Neural progenitor cell (in vitro differentiated cells): ENCODE results near the gene CCDC102A. TPM values are rescaled to one million over a fixed set of nuclear protein-coding genes. Genes with fewer than 3 reads are reported as not detected.

Experiments used
- DNase-seq: peaks from one replicate; pipeline ENCODE4 v3.0.0-alpha.2; 2016; ENCODE audit warnings: low spot score
- H2AFZ ChIP-seq: fragments of 200-600 bp; sonication (generic); replicated peaks from 2 replicates; pipeline ENCODE4 v1.6.1; 2016; ENCODE audit warnings: antibody characterized with exemption
- H3F3A ChIP-seq: fragments of 200-600 bp; sonication (generic); 2 replicates; pipeline ENCODE4 v1.6.1; 2016; ENCODE audit warnings: antibody characterized with exemption, low read depth
- H3K27ac ChIP-seq: fragments of 200-600 bp; sonication (generic); 2 replicates; pipeline ENCODE4 v1.5.1; 2016; ENCODE audit warnings: mild to moderate bottlenecking
- H3K27me3 ChIP-seq: fragments of 200-600 bp; sonication (generic); 2 replicates; pipeline ENCODE4 v1.6.1; 2016; ENCODE audit warnings: mild to moderate bottlenecking, moderate library complexity
- H3K36me3 ChIP-seq: fragments of 200-600 bp; sonication (generic); 2 replicates; pipeline ENCODE4 v1.5.1; 2016
- H3K4me1 ChIP-seq: fragments of 200-600 bp; sonication (generic); 2 replicates; pipeline ENCODE4 v1.6.1; 2016; ENCODE audit warnings: mixed run types
- H3K4me2 ChIP-seq: fragments of 200-600 bp; sonication (generic); 2 replicates; pipeline ENCODE4 v1.6.1; 2016
- H3K4me3 ChIP-seq: fragments of 200-600 bp; sonication (generic); 2 replicates; pipeline ENCODE4 v1.5.1; 2016
- H3K79me2 ChIP-seq: fragments of 200-600 bp; sonication (generic); 2 replicates; pipeline ENCODE4 v1.6.1; 2016; ENCODE audit warnings: low read depth
- H3K9ac ChIP-seq: fragments of 200-600 bp; sonication (generic); 2 replicates; pipeline ENCODE4 v1.6.1; 2016
- H3K9me3 ChIP-seq: fragments of 200-600 bp; sonication (generic); 2 replicates; pipeline ENCODE4 v1.5.1; 2016; ENCODE audit warnings: low read depth
- H4K20me1 ChIP-seq: fragments of 200-600 bp; sonication (generic); 2 replicates; pipeline ENCODE4 v1.6.1; 2016; ENCODE audit warnings: low read depth
- H3K27ac Mint-ChIP-seq: 3 replicates; pipeline ENCODE4 v1.8.0; 2021; ENCODE audit warnings: mixed read lengths
- H3K27me3 Mint-ChIP-seq: 2 replicates; pipeline ENCODE4 v1.8.0; 2022; ENCODE audit warnings: low read depth, mild to moderate bottlenecking, inconsistent platforms, moderate library complexity, mixed read lengths; ENCODE audit not compliant: insufficient read depth
- H3K36me3 Mint-ChIP-seq: 3 replicates; pipeline ENCODE4 v1.8.0; 2021; ENCODE audit warnings: mixed read lengths
- H3K4me1 Mint-ChIP-seq: 3 replicates; pipeline ENCODE4 v1.8.0; 2021; ENCODE audit warnings: mixed read lengths
- H3K4me3 Mint-ChIP-seq: 3 replicates; pipeline ENCODE4 v1.8.0; 2021; ENCODE audit warnings: mild to moderate bottlenecking, moderate library complexity, mixed read lengths
- H3K9me3 Mint-ChIP-seq: 3 replicates; pipeline ENCODE4 v1.8.0; 2020; ENCODE audit warnings: mixed read lengths
- CTCF ChIP-seq: fragments of 200-600 bp; sonication (generic); IDR thresholded peaks from 2 replicates; pipeline ENCODE4 v1.5.1; 2017; ENCODE audit warnings: antibody characterized with exemption, mild to moderate bottlenecking
- EZH2 ChIP-seq: fragments of 200-600 bp; sonication (generic); IDR thresholded peaks from 2 replicates; pipeline ENCODE4 v1.6.1; 2017; ENCODE audit warnings: antibody characterized with exemption, mild to moderate bottlenecking, moderate library complexity
- EZH2phosphoT487 ChIP-seq: fragments of 200-600 bp; sonication (generic); IDR thresholded peaks from 2 replicates; pipeline ENCODE4 v1.6.1; 2017; ENCODE audit warnings: antibody characterized with exemption
- total RNA-seq: library from RNA; depleted of rRNA; stranded (reverse); fragments of >200 nt; gene quantifications from 2 replicates; pipeline ENCODE4 v1.2.3, GENCODE V29; 2015; ENCODE audit warnings: low replicate concordance

CCDC102A gene
- total RNA-seq, 1 donor from 2014 or later = 3.9 TPM

- Mint-ChIP-seq H3K36me3 (peaks cover 3% of the 10 kb centered on the region), H3K4me1 (no peaks in the 10 kb centered on the region), H3K9me3 (peaks cover 11% of the 10 kb centered on the region), H3K27ac (no peak overlapping the region), H3K4me3 (no peak overlapping the region), H3K27me3 (peaks cover 29% of the 10 kb centered on the region)
- no peak for DNase-seq
- H3K4me1 ChIP-seq = no peaks in the 10 kb centered on the region
- H3K9ac ChIP-seq = no peak overlapping the region
- H4K20me1 ChIP-seq = no peaks in the 10 kb centered on the region
- H3F3A ChIP-seq = no peaks in the 10 kb centered on the region
- H3K79me2 ChIP-seq = no peaks in the 10 kb centered on the region
- H3K36me3 ChIP-seq = no peaks in the 10 kb centered on the region
- no peak overlapping the region for H3K4me3 ChIP-seq
- no peak for TF ChIP-seq EZH2
- no peak for TF ChIP-seq CTCF
- no peak for TF ChIP-seq EZH2phosphoT487
- H3K27me3 ChIP-seq = no peaks in the 10 kb centered on the region
- no peak overlapping the region for H3K4me2 ChIP-seq
- H2AFZ ChIP-seq = no peak overlapping the region
- H3K27ac ChIP-seq = no peak overlapping the region
- no peaks in the 10 kb centered on the region for H3K9me3 ChIP-seq
Measured at GRCh38 chr16:57572978-57573728, 36.8 kb upstream of the CCDC102A start.

- no peak overlapping the region for H3K9ac ChIP-seq
- no peaks in the 10 kb centered on the region for H3F3A ChIP-seq
- Mint-ChIP-seq H3K9me3 (peaks cover 11% of the 10 kb centered on the region), H3K27ac (no peak overlapping the region), H3K36me3 (peaks cover 3% of the 10 kb centered on the region), H3K4me3 (no peak overlapping the region), H3K4me1 (no peaks in the 10 kb centered on the region), H3K27me3 (peaks cover 29% of the 10 kb centered on the region)
- no peak overlapping the region for H3K4me3 ChIP-seq
- no peaks in the 10 kb centered on the region for H3K79me2 ChIP-seq
- no peaks in the 10 kb centered on the region for H3K4me1 ChIP-seq
- H4K20me1 ChIP-seq = no peaks in the 10 kb centered on the region
- H3K27me3 ChIP-seq = no peaks in the 10 kb centered on the region
- no peak overlapping the region for H3K27ac ChIP-seq
- H3K4me2 ChIP-seq = no peak overlapping the region
- TF ChIP-seq EZH2 (no peak), EZH2phosphoT487 (no peak), CTCF (no peak)
- DNase-seq = no peak
- no peaks in the 10 kb centered on the region for H3K36me3 ChIP-seq
- no peaks in the 10 kb centered on the region for H3K9me3 ChIP-seq
- H2AFZ ChIP-seq = no peak overlapping the region
Measured at GRCh38 chr16:57571098-57571497, 34.7 kb upstream of the CCDC102A start.

GRCh38 chr16:57570301-57571070, 34.1 kb upstream of the CCDC102A start:
- H3K4me2 ChIP-seq = no peak overlapping the region
- no peak overlapping the region for H3K27ac Mint-ChIP-seq

More at GRCh38 chr16:57570301-57571070, 34.1 kb upstream of the CCDC102A start:
- no peak overlapping the region for H3K27ac ChIP-seq
- H3K4me1 ChIP-seq = no peaks in the 10 kb centered on the region
- H2AFZ ChIP-seq = no peak overlapping the region
- no peaks in the 10 kb centered on the region for H4K20me1 ChIP-seq
- no peak overlapping the region for H3K4me3 Mint-ChIP-seq
- peaks cover 26% of the 10 kb centered on the region for H3K27me3 Mint-ChIP-seq
- no peak overlapping the region for H3K9ac ChIP-seq
- no peak for DNase-seq
- H3K36me3 ChIP-seq = no peaks in the 10 kb centered on the region
- H3K36me3 Mint-ChIP-seq = peaks cover 3% of the 10 kb centered on the region
- H3F3A ChIP-seq = no peaks in the 10 kb centered on the region
- no peak for TF ChIP-seq CTCF
- TF ChIP-seq EZH2 = no peak
- TF ChIP-seq EZH2phosphoT487 = no peak
- no peaks in the 10 kb centered on the region for H3K4me1 Mint-ChIP-seq
- H3K9me3 Mint-ChIP-seq = peaks cover 11% of the 10 kb centered on the region
- H3K79me2 ChIP-seq = no peaks in the 10 kb centered on the region
- no peak overlapping the region for H3K4me3 ChIP-seq
- no peaks in the 10 kb centered on the region for H3K9me3 ChIP-seq
- no peaks in the 10 kb centered on the region for H3K27me3 ChIP-seq
